Caco-2 (cell line): ENCODE data around the gene DNAJC24. TPM values are rescaled to one million over a fixed set of nuclear protein-coding genes. Genes with fewer than 3 reads are reported as not detected.

Experiments
- BruUV-seq: library from RNA; stranded (reverse); fragments of 400-500 nt; replicated peaks from 2 replicates; lab custom pipeline; 2021; lab: Mats Ljungman, UMichigan
- CTCF ChIA-PET: fragments of 300-600 bp; sonication (Branson Sonifier 250); formaldehyde crosslinking; loops from one replicate; lab custom pipeline; 2022; ENCODE audit warnings: antibody characterized with exemption; lab: Charles Lee
- POLR2A ChIA-PET: fragments of 300-600 bp; sonication (Branson Sonifier 250); formaldehyde crosslinking; loops from one replicate; lab custom pipeline; 2022; ENCODE audit warnings: antibody characterized with exemption; lab: Charles Lee
- DNase-seq, 2 experiments: peaks; one replicate each; pipeline versions ENCODE4 v3.0.0 to v3.0.0-alpha.2; 2020 to 2022
- H3K27me3 ChIP-seq: replicated peaks from 2 replicates; pipeline ENCODE4 v1.6.0; 2011; ENCODE audit warnings: low read length; ENCODE audit not compliant: control insufficient read depth, insufficient read depth
- H3K36me3 ChIP-seq: 2 replicates; pipeline ENCODE4 v1.5.1; 2011; ENCODE audit warnings: low read length; ENCODE audit not compliant: control insufficient read depth, insufficient read depth
- H3K4me1 ChIP-seq: fragments of 250-450 bp; sonication (Bioruptor Pico); 2 replicates; pipeline ENCODE4 v1.5.1; 2020; ENCODE audit warnings: mild to moderate bottlenecking
- H3K4me3 ChIP-seq: 2 replicates; pipeline ENCODE4 v1.5.1; 2011; ENCODE audit warnings: low read depth, mild to moderate bottlenecking, control low read depth, low read length
- H3K9me3 ChIP-seq: fragments of 250-450 bp; sonication (Bioruptor Pico); 2 replicates; pipeline ENCODE4 v1.5.1; 2020; ENCODE audit warnings: mild to moderate bottlenecking, moderate library complexity
- H3K27ac Mint-ChIP-seq: one replicate; pipeline ENCODE4 v1.8.0; 2022; ENCODE audit warnings: mixed read lengths; ENCODE audit not compliant: unreplicated experiment
- H3K27me3 Mint-ChIP-seq: one replicate; pipeline ENCODE4 v1.8.0; 2022; ENCODE audit warnings: mixed read lengths; ENCODE audit not compliant: insufficient read depth, unreplicated experiment
- H3K36me3 Mint-ChIP-seq: one replicate; pipeline ENCODE4 v1.8.0; 2022; ENCODE audit warnings: mild to moderate bottlenecking, mixed read lengths; ENCODE audit not compliant: insufficient read depth, unreplicated experiment
- H3K4me1 Mint-ChIP-seq: one replicate; pipeline ENCODE4 v1.8.0; 2022; ENCODE audit warnings: low read depth, mixed read lengths; ENCODE audit not compliant: unreplicated experiment
- H3K4me3 Mint-ChIP-seq: one replicate; pipeline ENCODE4 v1.8.0; 2022; ENCODE audit warnings: mild to moderate bottlenecking, moderate library complexity, mixed read lengths; ENCODE audit not compliant: unreplicated experiment
- H3K9me3 Mint-ChIP-seq: one replicate; pipeline ENCODE4 v1.8.0; 2022; ENCODE audit warnings: mixed read lengths; ENCODE audit not compliant: unreplicated experiment
- CTCF ChIP-seq, 2 experiments: fragments of 200-600 bp in 1 of 2; IDR thresholded peaks; 1 replicate in 1 of 2; 2 replicates in 1 of 2; pipeline versions ENCODE4 v1.5.1 to v1.8.0; 2011 to 2022; ENCODE audit warnings: antibody characterized with exemption in 1 of 2, control low read depth in 1 of 2, inconsistent platforms in 1 of 2, low read depth in 1 of 2, low read length in 1 of 2, mild to moderate bottlenecking in 1 of 2, moderate library complexity in 1 of 2; ENCODE audit not compliant: insufficient read depth in 1 of 2, severe bottlenecking in 1 of 2, unreplicated experiment in 1 of 2
- intact Hi-C: fragments of 100-400 bp; cut with micrococcal nuclease; formaldehyde crosslinking; loops from one replicate; pipeline ENCODE4 v1.10.0; 2022; ENCODE audit not compliant: unreplicated experiment
- total RNA-seq: library from RNA; stranded (reverse); gene quantifications from 2 replicates; pipeline ENCODE4 v1.2.3, GENCODE V29; 2022

Gene DNAJC24
- total RNA-seq, 1 experiment from 2014 or later = 14.8 TPM

- ChIA-PET CTCF (interaction anchor here (0.7 kb wide), 1 partner anchor 919 kb away, joined by 7 read pairs; no protein-coding TSS in a partner anchor), POLR2A (no interaction called here)
- BruUV-seq = no TSS peak
Observed at GRCh38 chr11:31404614-31405013, 35.0 kb downstream of the DNAJC24 start.

GRCh38 chr11:31408201-31408600, 38.5 kb downstream of the DNAJC24 start:
- TF ChIP-seq CTCF (IDR thresholded peaks at IDR 0.05; ENCODE audit: insufficient read depth in 1 of 2, low read depth in 1 of 2, low read length in 1 of 2, severe bottlenecking in 1 of 2, unreplicated experiment in 1 of 2) = no peak
- intact Hi-C loops = no loop called here
- Histone ChIP-seq H3K4me3 (no peak overlapping the region), H3K4me1 (no peaks in the 10 kb centered on the region), H3K9me3 (peaks cover 5% of the 10 kb centered on the region; the same call in 1 of the 2 replicates), H3K36me3 (no peaks in the 10 kb centered on the region), H3K27me3 (no peaks in the 10 kb centered on the region)
- ChIA-PET CTCF (no interaction called here), POLR2A (no interaction called here)
- no peaks in the 10 kb centered on the region for H3K27me3 Mint-ChIP-seq
- H3K4me3 Mint-ChIP-seq = no peak overlapping the region
- no peaks in the 10 kb centered on the region for H3K4me1 Mint-ChIP-seq
- no peak overlapping the region for H3K27ac Mint-ChIP-seq
- H3K36me3 Mint-ChIP-seq = no peaks in the 10 kb centered on the region
- BruUV-seq = no TSS peak
- H3K9me3 Mint-ChIP-seq = no peaks in the 10 kb centered on the region
- DNase-seq = no peak

More at GRCh38 chr11:31404614-31405013, 35.0 kb downstream of the DNAJC24 start:
- Histone ChIP-seq H3K4me1 (no peaks in the 10 kb centered on the region), H3K9me3 (no peaks in the 10 kb centered on the region), H3K36me3 (no peaks in the 10 kb centered on the region), H3K27me3 (no peaks in the 10 kb centered on the region), H3K4me3 (no peak overlapping the region)
- no peaks in the 10 kb centered on the region for H3K4me1 Mint-ChIP-seq
- no peaks in the 10 kb centered on the region for H3K9me3 Mint-ChIP-seq
- no peak overlapping the region for H3K27ac Mint-ChIP-seq
- TF ChIP-seq CTCF (IDR thresholded peaks at IDR 0.05; ENCODE audit: insufficient read depth in 1 of 2, low read depth in 1 of 2, low read length in 1 of 2, severe bottlenecking in 1 of 2, unreplicated experiment in 1 of 2) = no peak
- no peaks in the 10 kb centered on the region for H3K27me3 Mint-ChIP-seq
- no peaks in the 10 kb centered on the region for H3K36me3 Mint-ChIP-seq
- no peak for DNase-seq
- no peak overlapping the region for H3K4me3 Mint-ChIP-seq
- intact Hi-C loops = no loop called here

- DNase-seq = no peak
- Histone ChIP-seq H3K27me3 (no peaks in the 10 kb centered on the region), H3K9me3 (peaks cover 5% of the 10 kb centered on the region; the same call in 1 of the 2 replicates), H3K4me3 (no peak overlapping the region), H3K4me1 (no peaks in the 10 kb centered on the region), H3K36me3 (no peaks in the 10 kb centered on the region)
- no peak overlapping the region for H3K4me3 Mint-ChIP-seq
- ChIA-PET CTCF (no interaction called here), POLR2A (no interaction called here)
- no TSS peak for BruUV-seq
- H3K27ac Mint-ChIP-seq = no peak overlapping the region
- TF ChIP-seq CTCF (IDR thresholded peaks at IDR 0.05; ENCODE audit: insufficient read depth in 1 of 2, low read depth in 1 of 2, low read length in 1 of 2, severe bottlenecking in 1 of 2, unreplicated experiment in 1 of 2) = no peak
- H3K27me3 Mint-ChIP-seq = no peaks in the 10 kb centered on the region
- H3K36me3 Mint-ChIP-seq = no peaks in the 10 kb centered on the region
- H3K9me3 Mint-ChIP-seq = no peaks in the 10 kb centered on the region
- intact Hi-C loops = no loop called here
- no peaks in the 10 kb centered on the region for H3K4me1 Mint-ChIP-seq
Observed at GRCh38 chr11:31412946-31413345, 43.3 kb downstream of the DNAJC24 start.
